NCI-H2029 (cell line): ENCODE results near the gene GALNT2.

Experiments
- DNase-seq: peaks from one replicate; lab custom pipeline; 2025; lab: John Stamatoyannopoulos, UW

GALNT2 gene

DNA sequence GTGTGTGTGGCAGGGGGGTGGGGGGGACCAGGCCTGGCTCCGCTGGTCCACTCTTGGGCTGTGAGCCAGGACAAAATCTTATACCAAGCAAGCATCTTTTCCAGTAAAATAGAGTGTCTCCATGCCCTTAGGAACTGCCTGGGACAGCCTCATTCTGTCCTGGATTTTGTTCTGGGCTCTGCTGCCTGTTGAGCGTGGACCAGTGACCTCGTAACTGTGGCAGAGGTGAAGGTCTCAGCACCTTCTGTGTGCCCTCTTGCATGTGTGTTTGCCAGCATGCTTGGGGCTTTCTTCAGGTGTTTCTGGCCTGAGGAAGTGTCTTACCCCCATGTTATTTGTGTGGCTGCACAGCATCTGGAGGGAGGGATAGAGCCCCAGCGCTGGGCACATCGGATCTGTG lies 45.7 kb downstream of the GALNT2 start:
- DNase-seq, result no peak

DNA sequence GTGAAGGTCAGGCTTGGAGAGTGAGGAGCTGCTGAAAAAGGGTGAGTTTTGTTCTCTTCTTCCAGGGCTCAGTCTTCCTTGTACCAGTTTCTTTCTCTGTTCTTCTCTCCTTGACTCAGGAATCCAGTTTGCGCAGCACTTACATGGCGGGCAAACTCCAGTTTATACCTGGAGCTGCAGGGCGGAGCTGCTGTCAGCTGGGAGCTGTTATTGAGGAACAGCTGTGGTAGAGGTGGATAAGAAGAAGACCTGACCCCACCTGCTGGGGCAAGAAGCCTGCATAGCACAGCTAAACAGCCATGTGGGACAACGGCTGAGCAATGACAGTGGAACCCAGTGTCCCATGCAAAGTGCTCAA lies 46.2 kb downstream of the GALNT2 start:
- DNase-seq, result no peak

DNA sequence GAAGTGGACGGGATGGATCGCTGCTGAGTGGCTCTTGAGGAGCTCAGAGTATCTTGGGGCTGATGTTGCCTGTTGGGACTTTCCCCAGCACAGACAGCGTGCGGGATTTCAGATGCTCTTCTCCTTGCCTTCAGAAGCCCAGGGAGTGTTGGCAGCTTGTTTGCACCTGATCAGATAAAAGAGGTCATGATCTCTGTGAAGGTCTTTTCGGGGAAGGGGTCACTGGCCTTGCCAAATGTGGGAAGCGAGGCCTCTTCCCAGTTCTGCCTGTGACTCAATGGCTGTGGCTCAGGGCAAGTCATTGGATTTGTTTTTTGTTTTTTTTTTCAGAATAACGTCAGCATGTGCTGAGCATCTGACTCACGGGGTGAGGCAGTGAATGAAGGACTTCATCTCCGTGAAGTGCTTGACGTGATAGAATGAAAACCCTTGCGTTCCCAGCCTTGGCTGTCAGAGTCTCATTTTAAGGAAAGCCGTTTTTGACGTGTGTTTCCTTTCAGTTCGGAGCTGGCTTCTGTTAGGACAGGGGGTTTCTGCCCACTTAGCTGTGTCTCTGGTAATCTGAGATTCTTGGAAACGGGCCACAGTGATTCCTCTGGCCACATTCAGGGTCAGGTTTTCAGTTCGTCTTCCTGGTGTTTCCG lies 46.7 kb downstream of the GALNT2 start:
- peak; percentile 22 for DNase-seq

DNA sequence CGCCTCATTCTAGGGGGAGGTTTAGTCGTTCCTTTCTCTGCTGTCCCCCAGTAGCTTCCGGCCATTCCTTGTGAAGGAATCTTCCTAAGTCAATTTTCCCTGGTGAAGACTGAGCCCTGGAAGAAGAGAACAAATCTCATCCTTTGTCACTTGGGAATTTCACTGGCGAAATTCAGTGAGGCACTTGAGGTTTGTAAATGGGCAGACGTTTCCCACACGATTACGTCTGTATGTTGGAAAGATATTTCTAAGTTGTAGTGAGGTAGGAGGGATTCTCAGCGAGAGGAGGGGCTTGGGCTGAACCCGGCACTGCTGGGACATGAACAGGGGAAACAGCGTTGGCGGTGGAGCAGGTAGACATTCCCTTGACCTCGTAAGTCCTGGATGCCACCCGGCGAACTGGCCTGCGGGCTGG lies 47.2 kb downstream of the GALNT2 start:
- no peak for DNase-seq

DNA sequence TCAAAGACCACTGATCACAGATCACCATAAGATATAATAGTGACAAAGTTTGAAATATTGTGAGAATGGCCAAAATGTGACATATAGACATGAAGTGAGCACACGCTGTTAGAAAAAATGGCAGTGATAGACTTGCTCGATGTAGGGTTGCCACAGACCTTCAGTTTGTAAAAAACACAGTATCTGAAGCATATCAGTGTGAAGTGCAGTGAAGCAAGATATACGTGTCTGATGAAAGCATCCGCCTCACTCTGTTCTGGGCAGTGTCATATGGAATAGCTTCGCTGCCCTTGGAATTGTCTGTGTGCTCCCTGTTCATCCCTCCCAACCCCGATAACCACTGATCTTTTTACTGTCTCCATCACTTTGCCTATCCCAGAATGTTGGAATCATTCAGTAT lies 50.7 kb downstream of the GALNT2 start:
- DNase-seq, result no peak

DNA sequence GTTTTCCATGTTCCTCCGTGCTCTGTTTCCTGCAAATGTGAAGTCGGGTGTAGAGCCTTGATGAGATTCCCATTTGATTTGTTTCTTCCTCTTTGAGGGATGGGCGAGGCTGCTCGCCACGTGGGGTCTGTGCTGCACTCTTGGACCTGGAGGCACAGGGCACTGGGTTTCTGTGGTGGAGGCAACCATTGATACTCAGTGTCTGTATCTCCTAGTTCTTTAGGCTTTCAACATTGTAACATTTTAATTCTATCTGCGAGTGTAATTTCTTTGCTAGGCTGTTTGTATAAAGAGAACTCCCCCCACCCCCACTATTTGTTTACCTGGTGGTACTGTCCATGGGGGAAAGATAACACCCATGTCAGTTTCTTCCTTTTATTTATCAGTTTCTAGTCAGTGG lies 52.3 kb downstream of the GALNT2 start:
- DNase-seq, result no peak

DNA sequence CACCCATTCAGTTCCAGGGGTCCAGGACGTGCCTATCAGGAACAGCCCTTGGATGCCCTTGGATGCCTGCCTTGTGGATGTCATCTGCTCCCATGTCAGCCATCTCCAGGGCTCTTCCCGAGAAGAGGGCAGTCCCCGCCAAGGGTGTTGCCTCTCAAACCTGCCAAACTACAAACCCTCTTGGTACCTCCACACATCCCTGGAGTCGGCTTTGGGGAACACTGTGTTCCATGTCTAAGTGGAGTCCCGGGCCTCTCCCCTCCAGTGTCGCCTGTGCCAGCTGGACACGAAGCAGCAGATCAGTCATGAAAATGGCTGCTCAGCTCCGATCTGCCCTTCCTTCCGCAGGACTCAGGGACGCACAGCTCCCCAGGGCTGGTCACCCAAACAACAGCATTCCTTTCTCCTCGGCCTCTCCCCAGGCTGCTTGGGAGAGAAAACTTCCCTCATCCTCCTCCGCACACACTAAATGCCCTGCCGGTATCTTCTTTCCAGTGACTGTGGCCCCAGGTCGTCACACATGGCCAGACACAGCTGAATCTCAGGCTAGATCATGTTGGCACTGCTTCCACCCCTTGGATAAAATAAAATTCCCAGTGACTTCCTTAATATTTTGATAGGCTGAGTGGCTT lies 53.4 kb downstream of the GALNT2 start:
- DNase-seq, result no peak

DNA sequence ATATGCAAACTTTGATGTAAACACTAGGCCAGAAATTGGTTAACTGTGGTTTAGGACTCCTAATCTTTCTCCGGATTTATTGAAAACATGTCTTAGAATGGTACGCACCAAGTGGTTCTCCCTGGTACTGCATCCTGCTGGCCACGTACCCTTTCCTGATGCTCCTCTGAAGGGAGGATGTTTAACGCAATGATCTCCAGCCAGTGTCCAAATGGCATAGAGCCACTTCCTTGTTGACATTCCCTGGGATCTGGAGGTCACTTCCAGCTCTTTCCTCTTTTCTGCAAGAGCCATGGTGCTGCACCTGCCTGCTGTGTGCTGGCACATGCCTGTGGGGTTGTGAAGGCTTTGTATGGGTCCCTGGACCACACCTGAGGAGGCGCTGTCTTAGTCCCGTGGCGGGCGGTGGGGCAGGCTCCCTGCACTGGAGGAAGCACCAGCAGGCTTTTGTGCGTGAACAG lies 53.9 kb downstream of the GALNT2 start:
- DNase-seq, result peak; percentile 86

DNA sequence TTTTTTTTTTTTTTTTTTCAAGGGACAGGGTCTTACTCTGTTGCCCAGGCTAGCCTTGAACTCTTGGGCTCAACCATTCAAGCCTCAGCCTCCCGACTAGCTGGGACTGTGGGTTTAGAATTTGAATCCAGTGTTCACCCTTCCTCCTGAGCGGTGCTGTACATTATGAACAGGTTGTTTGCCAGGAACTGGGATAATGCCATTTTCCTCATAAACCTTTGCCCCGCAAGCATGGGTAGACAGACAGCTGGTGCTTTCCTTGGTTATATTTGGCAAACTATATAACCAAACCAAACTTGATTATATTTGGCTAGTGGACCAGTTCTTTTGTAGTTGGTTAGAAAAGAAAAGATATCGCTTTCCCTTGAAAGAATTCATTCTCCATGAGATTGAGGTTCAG lies 54.9 kb downstream of the GALNT2 start:
- DNase-seq, result no peak

DNA sequence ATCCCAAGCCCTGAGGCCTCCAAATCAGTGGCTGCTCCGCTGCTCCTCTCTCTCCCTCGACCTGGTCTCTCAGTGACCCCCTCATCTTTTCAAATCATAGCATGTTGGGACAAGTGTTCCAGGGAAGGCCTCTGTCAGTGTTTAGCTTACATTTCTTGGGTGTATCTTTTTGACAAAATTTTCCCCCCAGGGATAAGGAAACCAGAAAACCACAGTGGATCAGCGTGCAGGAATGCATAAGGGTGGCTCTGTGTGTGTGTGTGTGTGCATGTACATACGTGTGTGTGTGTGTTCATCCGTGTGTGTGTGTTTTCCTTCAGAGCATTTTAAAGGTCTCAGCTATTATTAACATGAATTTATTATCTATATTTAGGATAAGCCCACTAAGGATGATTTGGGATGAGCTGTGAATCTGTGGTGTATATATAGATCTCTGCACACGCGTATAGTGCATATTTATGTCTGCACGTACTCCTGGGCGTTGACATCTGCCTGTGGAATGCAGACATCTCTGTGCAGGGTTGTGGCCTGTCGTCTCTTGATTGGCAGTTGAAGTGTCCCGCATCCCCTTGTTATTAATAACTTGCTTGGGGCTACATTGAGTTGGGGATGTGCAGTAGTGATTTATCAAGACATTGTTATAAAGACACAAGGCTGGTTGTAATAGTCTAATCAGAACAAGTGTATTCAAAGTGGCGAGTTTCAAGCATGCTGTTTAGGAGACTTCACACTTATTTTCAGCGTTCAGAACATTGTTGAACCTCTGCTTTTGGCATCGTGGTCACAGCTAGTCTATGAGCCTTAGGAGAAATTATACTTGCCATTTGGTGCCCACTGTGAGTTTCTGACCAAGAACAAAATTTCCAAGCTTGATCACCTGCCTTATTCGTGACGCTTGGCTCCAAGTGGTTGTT lies 55.6 kb downstream of the GALNT2 start:
- no peak for DNase-seq

DNA sequence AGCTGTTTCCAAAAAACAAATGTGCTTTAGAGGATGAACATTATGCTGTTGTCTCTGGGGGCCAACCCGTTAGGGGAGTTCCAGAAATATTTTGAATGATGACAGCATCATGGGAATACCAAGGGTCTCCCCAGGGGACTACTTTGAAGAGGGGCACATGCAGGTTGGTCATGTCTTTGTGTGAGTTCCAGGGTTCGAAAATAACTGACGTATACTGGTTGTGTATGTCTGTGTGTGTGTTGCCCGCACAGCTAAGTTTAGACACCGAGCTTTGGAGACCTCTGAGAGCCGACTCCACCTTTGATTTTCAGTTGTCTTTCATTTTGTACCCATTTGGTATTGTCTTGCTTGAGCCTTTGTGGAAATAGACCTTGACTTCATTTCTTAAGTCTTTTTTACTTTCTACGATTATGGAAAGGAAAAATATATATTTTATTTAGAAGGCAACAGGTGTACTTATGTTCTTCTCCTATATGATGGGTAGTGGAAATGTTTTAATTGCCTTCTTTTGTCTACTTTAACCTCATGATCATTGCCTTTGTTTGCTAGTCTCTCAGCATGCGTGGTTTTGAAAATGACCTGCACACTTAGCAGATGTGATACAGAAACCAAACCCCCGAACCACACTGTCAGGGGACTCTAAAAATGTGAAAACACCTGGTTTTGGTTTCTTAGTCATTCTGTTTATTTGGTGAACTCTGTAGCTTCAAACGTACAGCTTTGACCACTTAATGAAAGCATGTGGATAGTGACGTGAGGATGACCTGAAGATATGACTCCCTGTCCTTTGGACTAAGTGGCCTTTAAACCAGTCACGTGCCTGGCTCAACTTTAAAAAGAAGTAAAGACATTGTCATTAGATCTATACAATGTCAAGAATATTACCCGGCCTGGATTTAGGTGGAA lies 56.5 kb downstream of the GALNT2 start:
- DNase-seq, result no peak

DNA sequence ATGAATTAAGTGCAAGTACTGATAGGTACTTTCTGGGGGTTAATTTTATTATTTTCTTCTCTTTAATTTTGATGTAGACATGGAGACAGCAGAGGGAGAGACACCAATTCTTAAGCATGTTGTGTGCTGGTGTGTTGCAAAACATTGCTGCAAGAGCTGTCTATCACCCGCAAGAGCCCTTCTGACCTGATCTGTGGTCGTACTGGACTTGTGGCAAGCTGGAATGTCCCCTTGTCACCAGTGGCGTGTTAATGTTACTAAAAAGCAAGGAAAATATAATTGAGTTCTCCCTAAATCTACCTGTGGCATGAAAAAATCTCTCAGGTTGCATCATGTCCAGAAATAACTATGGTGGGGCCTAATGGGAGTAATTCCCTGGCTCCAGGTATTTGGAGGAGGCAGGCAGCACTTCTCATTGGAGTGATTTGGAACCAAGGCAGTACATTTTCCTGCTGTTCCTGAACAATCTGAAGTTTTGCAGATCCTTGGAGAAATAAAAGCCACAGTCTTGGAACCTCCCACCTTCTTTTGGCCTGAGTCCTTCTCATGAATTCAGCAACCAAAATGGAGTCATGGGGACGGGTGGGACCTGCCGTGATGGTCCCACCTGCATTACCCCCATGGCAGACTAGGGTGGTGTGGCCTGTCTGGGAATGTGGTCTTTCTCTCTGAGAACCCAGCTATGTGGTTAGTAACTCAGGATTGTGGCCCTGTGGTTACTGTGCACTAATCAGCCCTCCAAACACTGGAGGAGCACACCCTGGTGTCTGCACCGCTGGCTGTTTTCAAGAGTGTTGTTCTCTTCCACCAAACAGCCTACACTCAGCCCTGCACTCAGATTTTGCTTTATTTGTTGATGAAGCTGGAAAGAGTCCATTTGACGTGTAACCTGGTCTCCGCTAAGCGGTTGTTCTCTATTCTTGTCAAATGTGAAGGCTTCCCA lies 57.4 kb downstream of the GALNT2 start:
- DNase-seq, result peak; percentile 35

DNA sequence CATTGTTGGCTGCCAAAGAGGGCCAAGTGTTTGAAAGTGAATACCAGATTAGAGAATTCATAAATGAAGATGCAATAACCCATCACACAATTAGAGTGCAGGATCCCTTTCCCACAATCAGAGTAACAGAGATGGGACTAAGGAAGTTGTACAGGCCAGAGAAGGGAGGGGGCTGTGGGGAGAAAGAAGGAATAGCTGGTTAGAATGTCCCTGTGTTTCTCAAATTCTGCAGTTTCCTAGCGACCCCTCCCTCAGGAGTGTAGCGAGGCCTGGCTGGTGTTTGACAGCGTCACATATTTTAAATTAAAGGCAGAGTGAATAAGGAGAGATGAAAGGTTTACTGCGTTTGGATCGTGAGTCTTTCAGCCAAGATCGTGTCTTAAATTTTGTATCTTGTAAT lies 58.1 kb downstream of the GALNT2 start:
- no peak for DNase-seq

DNA sequence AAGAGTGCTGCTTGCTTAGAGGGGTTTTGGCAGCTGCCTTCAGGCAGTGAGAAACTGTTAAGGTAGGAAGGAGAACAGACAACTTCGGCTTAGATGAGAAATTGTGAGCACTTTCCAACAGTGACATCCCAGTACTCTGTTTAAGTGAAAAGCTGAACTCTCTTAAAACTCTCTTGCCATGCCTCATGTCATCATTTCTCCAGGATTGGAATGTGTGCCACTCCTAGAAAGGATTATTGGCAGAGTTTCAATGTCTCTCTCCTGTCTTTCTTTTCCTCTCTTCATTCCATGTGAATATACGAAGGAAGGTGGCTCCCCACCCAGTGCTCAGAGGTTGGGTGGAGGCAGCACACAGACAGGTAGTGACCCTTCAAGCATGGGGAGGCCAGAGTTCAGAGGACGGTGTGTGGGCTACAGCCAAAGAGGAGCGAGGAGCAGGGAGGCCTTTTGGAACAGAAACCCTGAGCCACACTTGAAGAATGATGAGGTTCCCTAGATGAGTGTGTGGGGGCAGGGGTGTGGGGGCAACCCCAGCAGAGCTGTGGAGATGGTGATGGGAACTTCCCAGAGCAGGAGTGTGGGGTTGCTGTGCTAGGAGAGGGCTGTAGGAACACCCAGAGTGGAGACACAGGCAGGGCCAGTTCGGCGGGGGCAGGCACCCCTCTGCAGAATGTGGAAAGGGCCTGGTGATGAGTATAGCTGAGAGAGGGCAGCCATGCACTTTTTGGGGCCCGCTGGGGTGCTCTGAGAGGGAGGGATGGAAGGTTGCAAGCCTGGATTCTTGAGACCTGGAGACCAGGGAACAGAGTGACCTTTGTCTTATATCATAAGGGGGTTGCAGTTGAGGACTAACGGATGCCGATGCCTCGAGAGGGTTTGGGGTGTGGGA lies 58.8 kb downstream of the GALNT2 start:
- DNase-seq, result no peak

DNA sequence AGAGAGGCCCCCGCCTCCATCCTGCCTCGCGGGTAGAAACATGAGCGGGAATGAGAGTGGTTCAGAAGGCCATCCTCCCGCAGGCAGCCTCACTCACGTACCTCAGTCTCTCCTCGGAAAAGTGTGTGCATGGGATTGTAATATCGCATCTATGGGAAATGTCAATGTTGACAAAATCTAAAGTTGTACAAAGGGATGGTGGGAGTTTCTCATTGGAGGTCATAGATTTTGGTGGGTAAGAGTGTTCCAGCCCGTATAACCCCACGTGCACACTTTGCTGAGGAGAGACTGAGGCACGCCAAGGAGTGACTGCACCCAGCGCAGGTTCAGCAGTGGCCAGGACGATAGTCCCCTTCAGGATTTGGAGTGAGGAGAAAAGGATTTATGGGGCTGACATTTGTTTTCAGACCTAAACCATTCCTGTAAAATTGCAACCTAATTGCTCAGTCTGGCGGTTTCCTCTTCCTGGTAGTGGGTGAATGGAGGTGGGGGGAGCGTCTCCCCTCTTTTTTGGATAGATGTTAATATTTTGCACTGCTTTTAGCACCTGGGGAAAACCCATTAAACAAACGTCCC lies 59.6 kb downstream of the GALNT2 start:
- DNase-seq, result no peak

DNA sequence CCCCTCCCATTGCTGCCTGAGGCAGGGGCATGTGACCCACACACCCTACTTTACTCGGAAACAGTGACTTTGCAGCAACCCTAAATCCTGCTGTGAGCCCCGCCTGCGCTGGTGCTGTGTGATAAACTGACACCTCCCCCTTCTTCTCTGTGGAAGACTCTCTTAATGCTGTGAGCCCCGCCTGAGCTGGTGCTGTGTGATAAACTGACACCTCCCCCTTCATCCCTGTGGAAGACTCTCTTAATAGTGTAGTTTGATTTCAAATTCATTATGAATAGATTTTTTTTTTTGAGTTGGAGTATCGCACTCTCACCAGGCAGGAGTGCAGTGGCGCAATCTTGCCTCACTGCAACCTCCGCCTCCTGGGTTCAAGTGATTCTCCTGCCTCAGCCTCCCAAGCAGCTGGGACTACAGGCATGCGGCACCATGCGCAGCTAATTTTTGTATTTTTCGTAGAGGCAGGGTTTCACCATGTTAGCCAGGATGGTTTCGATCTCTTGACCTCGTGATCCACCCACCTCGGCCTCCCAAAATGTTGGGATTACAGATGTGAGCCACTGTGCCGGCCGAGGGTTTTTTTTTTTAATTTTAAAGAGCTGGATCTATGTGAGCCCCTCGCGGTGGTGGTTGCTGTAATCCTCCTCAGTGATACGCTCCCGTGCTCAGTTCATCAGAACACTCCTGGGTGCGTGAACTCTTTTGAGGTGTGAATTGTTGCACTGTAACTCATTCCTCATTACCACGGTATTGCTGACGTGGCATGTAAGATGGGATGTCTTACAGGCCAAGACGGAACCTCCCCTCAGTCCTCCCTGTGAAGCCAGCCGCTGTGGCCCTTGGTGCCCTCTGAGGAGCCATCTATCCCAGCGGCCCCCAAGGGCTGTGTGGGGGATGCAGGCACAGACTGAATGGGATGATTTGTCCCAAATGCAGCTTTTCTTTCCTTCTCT lies 60.3 kb downstream of the GALNT2 start:
- DNase-seq, result no peak

DNA sequence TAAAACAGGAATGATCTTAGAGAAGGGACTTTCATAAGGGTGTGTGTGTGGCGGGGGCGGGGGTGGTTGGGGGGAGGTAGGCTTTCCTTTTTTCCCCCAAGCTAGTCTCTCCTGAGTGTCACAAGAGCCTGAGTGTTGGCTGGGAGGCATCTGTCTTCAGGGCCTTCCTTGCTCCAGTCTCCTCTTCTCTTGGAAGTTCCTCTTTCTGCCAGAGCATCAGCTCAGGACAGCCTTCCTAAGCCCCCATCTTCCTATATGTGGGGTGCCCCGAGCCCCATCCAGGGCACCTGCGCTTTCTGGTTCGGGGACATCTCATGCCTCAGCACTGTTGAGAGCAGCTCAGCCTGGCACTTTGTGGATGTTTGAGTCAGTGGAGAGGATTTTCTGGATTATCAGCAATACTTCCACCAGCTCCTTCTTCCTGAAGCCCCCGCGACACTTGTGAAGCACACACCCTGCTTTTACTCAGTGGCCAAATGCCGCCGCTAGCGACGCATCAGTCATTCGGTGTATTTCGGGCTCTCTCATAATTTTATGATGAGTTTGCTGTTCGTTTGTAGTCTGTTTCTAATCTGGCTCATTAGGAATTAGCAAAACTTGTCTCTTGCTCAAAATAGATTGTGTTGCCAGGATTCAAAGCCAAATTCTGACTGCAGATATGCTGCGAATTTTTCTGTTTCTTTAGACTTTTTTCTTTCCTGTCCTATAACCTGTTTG lies 61.7 kb downstream of the GALNT2 start:
- no peak for DNase-seq

DNA sequence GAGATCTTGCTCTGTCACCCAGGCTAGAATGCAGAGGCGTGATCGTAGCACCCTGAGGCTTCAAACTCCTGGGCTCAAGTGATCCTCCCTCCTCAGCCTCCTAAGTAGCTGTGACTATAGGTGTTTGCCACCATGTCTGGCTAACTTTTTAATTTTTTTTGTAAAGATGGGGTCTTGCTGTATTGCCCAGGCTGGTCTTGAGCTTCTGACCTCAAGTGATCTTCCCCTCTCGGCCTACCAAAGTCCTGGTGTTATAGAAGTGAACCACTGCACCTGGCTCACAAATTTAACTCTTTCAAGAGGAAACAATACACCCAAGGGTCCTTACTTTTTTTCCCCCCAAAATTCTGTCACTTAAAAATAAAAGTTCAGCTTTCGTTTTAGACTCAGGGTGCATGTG lies 62.3 kb downstream of the GALNT2 start:
- no peak for DNase-seq
